GM12878 (cell line): ENCODE data around the gene FILIP1L. TPM values are rescaled to one million over a fixed set of nuclear protein-coding genes. Genes with fewer than 3 reads are reported as not detected.

Source experiments
- ATAC-seq: fragments of 200-7000 bp; cut with Tn5 transposase; 3 replicates; pipeline ENCODE4 v1.9.1; 2020; ENCODE audit warnings: mild to moderate bottlenecking, moderate library complexity
- BruUV-seq: library from RNA; stranded (reverse); fragments of 400-500 nt; replicated peaks from 2 replicates; lab custom pipeline; 2021; lab: Mats Ljungman, UMichigan
- CTCF ChIA-PET: fragments of 300-600 bp; sonication (Branson Sonifier 250); formaldehyde crosslinking; extraction: SDS; loops from one replicate; lab custom pipeline; 2021; ENCODE audit warnings: inconsistent platforms; lab: Yijun Ruan, JAX
- POLR2A ChIA-PET: fragments of 350-600 bp; formaldehyde crosslinking; extraction: SDS; loops from one replicate; lab custom pipeline; 2021; ENCODE audit warnings: inconsistent platforms; lab: Charles Lee
- RAD21 ChIA-PET: fragments of 300-600 bp; sonication (Branson Sonifier 250); formaldehyde crosslinking; loops from one replicate; lab custom pipeline; 2023; ENCODE audit warnings: antibody characterized with exemption; ENCODE audit not compliant: unreplicated experiment; lab: Charles Lee
- SMC1A ChIA-PET: fragments of 300-600 bp; sonication (Branson Sonifier 250); formaldehyde crosslinking; loops from one replicate; lab custom pipeline; 2023; ENCODE audit not compliant: unreplicated experiment, uncharacterized antibody; lab: Charles Lee
- DNase-seq: peaks from one replicate; pipeline ENCODE4 v3.0.0-alpha.2; 2011; ENCODE audit warnings: low read depth, low spot score
- FAIRE-seq: peaks from 3 replicates; lab custom pipeline; 2011; peaks lifted over from hg19 to GRCh38; lab: Jason Lieb, UNC
- H2AFZ ChIP-seq: 2 replicates; pipeline ENCODE4 v1.6.0; 2011; ENCODE audit warnings: low read depth, low read length, control low read depth; ENCODE audit not compliant: control insufficient read depth
- H3K27ac ChIP-seq: 2 replicates; pipeline ENCODE4 v1.5.1; 2011; ENCODE audit warnings: control low read depth; ENCODE audit not compliant: control insufficient read depth, insufficient read depth
- H3K27me3 ChIP-seq, 2 experiments: replicated peaks in 1 of 2; 2 replicates each; pipeline versions ENCODE4 v1.6.0 to v1.6.1; 2011; ENCODE audit warnings: low read length in 1 of 2; ENCODE audit not compliant: control insufficient read depth in 2 of 2, insufficient read depth in 2 of 2
- H3K36me3 ChIP-seq, 2 experiments: 2 replicates each; pipeline ENCODE4 v1.5.1; 2011; ENCODE audit warnings: low read length in 1 of 2; ENCODE audit not compliant: control insufficient read depth in 2 of 2, insufficient read depth in 2 of 2
- H3K4me1 ChIP-seq: 2 replicates; pipeline ENCODE4 v1.6.1; 2011; ENCODE audit warnings: mild to moderate bottlenecking, low read length, moderate library complexity, mixed read lengths; ENCODE audit not compliant: control insufficient read depth, insufficient read depth
- H3K4me2 ChIP-seq: 2 replicates; pipeline ENCODE4 v1.6.0; 2011; ENCODE audit warnings: control low read depth; ENCODE audit not compliant: control insufficient read depth, insufficient read depth
- H3K4me3 ChIP-seq: fragments of 200-600 bp; sonication (generic); 2 replicates; pipeline ENCODE4 v1.5.1; 2016
- H3K79me2 ChIP-seq: 2 replicates; pipeline ENCODE4 v1.6.0; 2011; ENCODE audit warnings: low read length; ENCODE audit not compliant: control insufficient read depth, insufficient read depth
- H3K9ac ChIP-seq: 2 replicates; pipeline ENCODE4 v1.8.0; 2011; ENCODE audit warnings: low read length, control low read depth, mixed read lengths; ENCODE audit not compliant: control insufficient read depth, insufficient read depth
- H3K9me3 ChIP-seq: replicated peaks from 3 replicates; pipeline ENCODE4 v1.5.1; 2011; ENCODE audit warnings: mild to moderate bottlenecking, low read length; ENCODE audit not compliant: control insufficient read depth, insufficient read depth
- H4K20me1 ChIP-seq: 2 replicates; pipeline ENCODE4 v1.6.0; 2011; ENCODE audit not compliant: control insufficient read depth, insufficient read depth
- BMI1 ChIP-seq: fragments of 450-650 bp; IDR thresholded peaks from 2 replicates; pipeline ENCODE4 v1.6.1; 2016; ENCODE audit warnings: mild to moderate bottlenecking, moderate library complexity, borderline replicate concordance
- EP300 ChIP-seq, 2 experiments: fragments of 150-350 bp in 1 of 2; IDR thresholded peaks; 2 replicates each; pipeline ENCODE4 v1.6.1; 2011 to 2012; ENCODE audit warnings: low read depth in 2 of 2, low read length in 2 of 2, borderline replicate concordance in 1 of 2, improper control_type of control experiment in 1 of 2, inconsistent platforms in 1 of 2; ENCODE audit not compliant: control insufficient read depth in 1 of 2
- FOXK2 ChIP-seq: fragments of 450-650 bp; IDR thresholded peaks from 2 replicates; pipeline ENCODE4 v1.6.1; 2017; ENCODE audit warnings: mild to moderate bottlenecking, moderate library complexity
- HCFC1 ChIP-seq: fragments of 150-350 bp; IDR thresholded peaks from 2 replicates; pipeline ENCODE4 v1.6.1; 2014; ENCODE audit warnings: low read length
- TBL1XR1 ChIP-seq: IDR thresholded peaks from 2 replicates; pipeline ENCODE4 v1.6.1; 2012; ENCODE audit warnings: low read depth, low read length, improper control_type of control experiment
- WGBS: methylation state at CpG from one replicate; pipeline ENCODE4 v1.1.6; 2016; ENCODE audit warnings: low lambda C conversion rate; ENCODE audit not compliant: insufficient replicate concordance, insufficient coverage; ENCODE audit errors: missing lambda C conversion rate; 5-methylcytosine and 5-hydroxymethylcytosine counted together
- in situ Hi-C: fragments of 300-500 bp; cut with MboI; formaldehyde crosslinking; loops from 9 replicates; pipeline ENCODE4 v1.14.3; 2018; ENCODE audit warnings: mixed read lengths
- intact Hi-C: fragments of 100-400 bp; cut with micrococcal nuclease; formaldehyde crosslinking; loops from one replicate; pipeline ENCODE4 v1.14.2; 2022; ENCODE audit not compliant: unreplicated experiment
- polyA plus RNA-seq, 11 experiments: library from polyadenylated mRNA; depleted of rRNA in 4 of 11; unstranded in 6 of 11; stranded (reverse) in 5 of 11; fragments of >200 nt; fragmentation: Nextera tagmentation in 4 of 11; fragmentation: Illumina TruSeq in 1 of 11; extraction: Ambion mirVana in 4 of 11; extraction: Trizol in 1 of 11; gene quantifications; 1 replicate in 1 of 11; 2 replicates in 10 of 11; pipeline versions ENCODE4 v1.2.1 to v1.2.3, GENCODE V29; 2011 to 2016; ENCODE audit warnings: inconsistent platforms in 2 of 11, missing spikeins in 2 of 11, low read depth in 1 of 11
- total RNA-seq, 4 experiments: library from RNA; depleted of rRNA in 3 of 4; stranded (reverse); fragments of >200 nt in 3 of 4; fragmentation: Illumina TruSeq in 1 of 4; extraction: Trizol in 1 of 4; gene quantifications; 2 replicates each; pipeline versions ENCODE4 v1.2.1 to v1.2.3, GENCODE V29; 2013 to 2021
- TF ChIP-seq, protein P1 (sequence below): fragments of 450-650 bp; IDR thresholded peaks from 2 replicates; pipeline ENCODE4 v1.6.1; 2018; ENCODE audit warnings: mild to moderate bottlenecking, low read depth, moderate library complexity; ENCODE audit not compliant: partially characterized antibody
- TF ChIP-seq, protein P2 (sequence below): fragments of 450-650 bp; IDR thresholded peaks from 2 replicates; pipeline ENCODE4 v1.6.1; 2014; ENCODE audit warnings: mild to moderate bottlenecking
- TF ChIP-seq, protein P3 (sequence below): fragments of 450-650 bp; IDR thresholded peaks from 2 replicates; pipeline ENCODE4 v1.6.1; 2016; ENCODE audit warnings: mild to moderate bottlenecking, moderate library complexity, borderline replicate concordance

FILIP1L gene
- total and polyA plus RNA-seq, 10 of the 15 experiments (the other 5 are each of a cell fraction or from before 2014, with no cell fraction given): 0.24 to 6.1 (median 3.5) TPM

DNA sequence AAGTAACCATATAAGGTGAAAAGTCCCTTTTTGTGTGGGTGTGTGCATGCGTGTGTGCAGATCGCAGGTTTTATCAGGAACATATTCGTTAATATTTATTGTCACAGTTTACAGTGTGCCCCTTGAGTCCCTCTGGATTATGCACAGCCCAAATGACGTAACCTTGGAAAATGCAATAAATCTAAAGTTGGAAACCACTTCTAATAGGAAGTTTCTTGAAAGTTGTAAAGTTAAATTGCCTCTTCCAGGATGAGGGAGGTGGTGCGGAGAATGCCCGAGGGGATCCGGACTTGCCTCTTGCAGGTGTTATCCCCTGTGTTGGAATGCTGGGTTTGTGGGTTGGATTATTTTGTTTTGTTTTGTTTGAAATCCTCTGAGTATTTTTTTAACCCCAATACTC, 153.4 kb downstream of the FILIP1L start:
- ATAC-seq: no peak
- ChIA-PET RAD21 (no interaction called here), SMC1A (no interaction called here), CTCF (no interaction called here), POLR2A (no interaction called here)
- FAIRE-seq: no peak
- no peak overlapping the region for H3K4me3 ChIP-seq
- H3K27me3 ChIP-seq: no peaks in the 10 kb centered on the region
- H3K9me3 ChIP-seq: no peaks in the 10 kb centered on the region
- H2AFZ ChIP-seq: no peak overlapping the region
- H3K79me2 ChIP-seq: no peaks in the 10 kb centered on the region
- WGBS: 97% methylated on average over 7 of the region's 7 CpGs
- TF ChIP-seq, protein P1, sequence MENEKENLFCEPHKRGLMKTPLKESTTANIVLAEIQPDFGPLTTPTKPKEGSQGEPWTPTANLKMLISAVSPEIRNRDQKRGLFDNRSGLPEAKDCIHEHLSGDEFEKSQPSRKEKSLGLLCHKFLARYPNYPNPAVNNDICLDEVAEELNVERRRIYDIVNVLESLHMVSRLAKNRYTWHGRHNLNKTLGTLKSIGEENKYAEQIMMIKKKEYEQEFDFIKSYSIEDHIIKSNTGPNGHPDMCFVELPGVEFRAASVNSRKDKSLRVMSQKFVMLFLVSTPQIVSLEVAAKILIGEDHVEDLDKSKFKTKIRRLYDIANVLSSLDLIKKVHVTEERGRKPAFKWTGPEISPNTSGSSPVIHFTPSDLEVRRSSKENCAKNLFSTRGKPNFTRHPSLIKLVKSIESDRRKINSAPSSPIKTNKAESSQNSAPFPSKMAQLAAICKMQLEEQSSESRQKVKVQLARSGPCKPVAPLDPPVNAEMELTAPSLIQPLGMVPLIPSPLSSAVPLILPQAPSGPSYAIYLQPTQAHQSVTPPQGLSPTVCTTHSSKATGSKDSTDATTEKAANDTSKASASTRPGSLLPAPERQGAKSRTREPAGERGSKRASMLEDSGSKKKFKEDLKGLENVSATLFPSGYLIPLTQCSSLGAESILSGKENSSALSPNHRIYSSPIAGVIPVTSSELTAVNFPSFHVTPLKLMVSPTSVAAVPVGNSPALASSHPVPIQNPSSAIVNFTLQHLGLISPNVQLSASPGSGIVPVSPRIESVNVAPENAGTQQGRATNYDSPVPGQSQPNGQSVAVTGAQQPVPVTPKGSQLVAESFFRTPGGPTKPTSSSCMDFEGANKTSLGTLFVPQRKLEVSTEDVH: no peak
- no peak for TF ChIP-seq EP300 (IDR thresholded peaks at IDR 0.05; ENCODE audit: borderline replicate concordance in 1 of 2, control insufficient read depth in 1 of 2, low read depth in 2 of 2, low read length in 2 of 2)
- no peak for TF ChIP-seq HCFC1
- no peak for TF ChIP-seq TBL1XR1
- TF ChIP-seq BMI1: no peak
- TF ChIP-seq, protein P2, sequence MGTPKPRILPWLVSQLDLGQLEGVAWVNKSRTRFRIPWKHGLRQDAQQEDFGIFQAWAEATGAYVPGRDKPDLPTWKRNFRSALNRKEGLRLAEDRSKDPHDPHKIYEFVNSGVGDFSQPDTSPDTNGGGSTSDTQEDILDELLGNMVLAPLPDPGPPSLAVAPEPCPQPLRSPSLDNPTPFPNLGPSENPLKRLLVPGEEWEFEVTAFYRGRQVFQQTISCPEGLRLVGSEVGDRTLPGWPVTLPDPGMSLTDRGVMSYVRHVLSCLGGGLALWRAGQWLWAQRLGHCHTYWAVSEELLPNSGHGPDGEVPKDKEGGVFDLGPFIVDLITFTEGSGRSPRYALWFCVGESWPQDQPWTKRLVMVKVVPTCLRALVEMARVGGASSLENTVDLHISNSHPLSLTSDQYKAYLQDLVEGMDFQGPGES: no peak
- no peak for TF ChIP-seq FOXK2
- TF ChIP-seq, protein P3, sequence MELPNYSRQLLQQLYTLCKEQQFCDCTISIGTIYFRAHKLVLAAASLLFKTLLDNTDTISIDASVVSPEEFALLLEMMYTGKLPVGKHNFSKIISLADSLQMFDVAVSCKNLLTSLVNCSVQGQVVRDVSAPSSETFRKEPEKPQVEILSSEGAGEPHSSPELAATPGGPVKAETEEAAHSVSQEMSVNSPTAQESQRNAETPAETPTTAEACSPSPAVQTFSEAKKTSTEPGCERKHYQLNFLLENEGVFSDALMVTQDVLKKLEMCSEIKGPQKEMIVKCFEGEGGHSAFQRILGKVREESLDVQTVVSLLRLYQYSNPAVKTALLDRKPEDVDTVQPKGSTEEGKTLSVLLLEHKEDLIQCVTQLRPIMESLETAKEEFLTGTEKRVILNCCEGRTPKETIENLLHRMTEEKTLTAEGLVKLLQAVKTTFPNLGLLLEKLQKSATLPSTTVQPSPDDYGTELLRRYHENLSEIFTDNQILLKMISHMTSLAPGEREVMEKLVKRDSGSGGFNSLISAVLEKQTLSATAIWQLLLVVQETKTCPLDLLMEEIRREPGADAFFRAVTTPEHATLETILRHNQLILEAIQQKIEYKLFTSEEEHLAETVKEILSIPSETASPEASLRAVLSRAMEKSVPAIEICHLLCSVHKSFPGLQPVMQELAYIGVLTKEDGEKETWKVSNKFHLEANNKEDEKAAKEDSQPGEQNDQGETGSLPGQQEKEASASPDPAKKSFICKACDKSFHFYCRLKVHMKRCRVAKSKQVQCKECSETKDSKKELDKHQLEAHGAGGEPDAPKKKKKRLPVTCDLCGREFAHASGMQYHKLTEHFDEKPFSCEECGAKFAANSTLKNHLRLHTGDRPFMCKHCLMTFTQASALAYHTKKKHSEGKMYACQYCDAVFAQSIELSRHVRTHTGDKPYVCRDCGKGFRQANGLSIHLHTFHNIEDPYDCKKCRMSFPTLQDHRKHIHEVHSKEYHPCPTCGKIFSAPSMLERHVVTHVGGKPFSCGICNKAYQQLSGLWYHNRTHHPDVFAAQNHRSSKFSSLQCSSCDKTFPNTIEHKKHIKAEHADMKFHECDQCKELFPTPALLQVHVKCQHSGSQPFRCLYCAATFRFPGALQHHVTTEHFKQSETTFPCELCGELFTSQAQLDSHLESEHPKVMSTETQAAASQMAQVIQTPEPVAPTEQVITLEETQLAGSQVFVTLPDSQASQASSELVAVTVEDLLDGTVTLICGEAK: no peak
- no peak overlapping the region for H3K9ac ChIP-seq
- intact Hi-C loops (no loop called here), in situ Hi-C loops (no loop called here)
- no peak overlapping the region for H3K27ac ChIP-seq
- BruUV-seq: no TSS peak
- no peak for DNase-seq
- no peaks in the 10 kb centered on the region for H4K20me1 ChIP-seq
- no peak overlapping the region for H3K4me2 ChIP-seq
- H3K36me3 ChIP-seq: no peaks in the 10 kb centered on the region
- H3K4me1 ChIP-seq: no peaks in the 10 kb centered on the region
